Measurements from ENCODE around the gene FABP7. TPM values are rescaled to one million over a fixed set of nuclear protein-coding genes. Genes with fewer than 3 reads are reported as not detected.

FABP7 gene
- total RNA-seq (not detected in 2 replicates), polyA plus RNA-seq (not detected in 2 replicates), polyA minus RNA-seq (not detected in 2 replicates)
- not detected for total RNA-seq (2013)

- Mint-ChIP-seq H3K9me3 (ENCODE audit: insufficient read depth) (no peaks in the 10 kb centered on the region), H3K4me1 (no peaks in the 10 kb centered on the region), H3K4me3 (no peak within 1 kb of the TSS), H3K27me3 (peaks cover 10% of the 10 kb centered on the region), H3K27ac (no peak within 1 kb of the TSS)
- H3K27me3 ChIP-seq (replicated peaks in 1 of 4; ENCODE audit: control extremely low read depth in 1 of 4, control insufficient read depth in 3 of 4, insufficient read depth in 4 of 4, low read length in 3 of 4) = no peaks in the 10 kb centered on the region
- intact Hi-C loops (cut with micrococcal nuclease) = no loop called here
- TF ChIP-seq CTCF (IDR thresholded peaks at IDR 0.05) (no peak), EZH2 (IDR thresholded peaks at IDR 0.05; ENCODE audit: borderline replicate concordance, insufficient read depth, low read depth, low read length, poor library complexity, severe bottlenecking) (no peak)
- ChIA-PET CTCF (no interaction called here), POLR2A (no interaction called here)
- ATAC-seq (ENCODE audit: low read depth) (no peak), DNase-seq (no peak)
- H3K9ac ChIP-seq (ENCODE audit: low read length) = no peak within 1 kb of the TSS
- H3K9me3 ChIP-seq (ENCODE audit: control extremely low read depth in 1 of 3, control insufficient read depth in 2 of 3, insufficient read depth in 1 of 3, low read length in 2 of 3) = no peaks in the 10 kb centered on the region
- WGBS (ENCODE audit: insufficient coverage) = 78% methylated on average over 3 of the region's 3 CpGs
- no peaks in the 10 kb centered on the region for H3K79me2 ChIP-seq (ENCODE audit: control insufficient read depth, insufficient read depth, low read length)
- no peak within 1 kb of the TSS for H2AFZ ChIP-seq (ENCODE audit: insufficient read depth, low read depth, low read length, poor library complexity, severe bottlenecking)
- H3K36me3 ChIP-seq (replicated peaks in 1 of 2; ENCODE audit: control extremely low read depth in 1 of 2, control insufficient read depth in 1 of 2, extremely low read depth in 1 of 2, insufficient read depth in 2 of 2, low read length in 1 of 2) = no peaks in the 10 kb centered on the region
- H3K4me1 ChIP-seq (ENCODE audit: control insufficient read depth in 2 of 2, insufficient read depth in 2 of 2, low read length in 2 of 2) = no peaks in the 10 kb centered on the region
- no peak within 1 kb of the TSS for H3K4me3 ChIP-seq (ENCODE audit: control extremely low read depth in 1 of 5, extremely low read depth in 1 of 5, insufficient read depth in 1 of 5, low read depth in 2 of 5, low read length in 4 of 5)
- H4K20me1 ChIP-seq (ENCODE audit: control insufficient read depth, insufficient read depth, low read length, poor library complexity, severe bottlenecking) = no peaks in the 10 kb centered on the region
- H3K4me2 ChIP-seq (replicated peaks; ENCODE audit: low read depth, low read length, poor library complexity, severe bottlenecking) = no peak within 1 kb of the TSS
- no peak within 1 kb of the TSS for H3K27ac ChIP-seq (ENCODE audit: low read length in 2 of 2)
These were observed at the start of gene FABP7 for GRCh38 chr6:122779667-122780066. Gene FABP7, plus strand, starts transcription at chr6:122779716. Its CDS starts 79 bp downstream, at chr6:122779795.

GRCh38 chr6:122730334-122730733 lies 49.2 kb upstream of the FABP7 start:
- no peaks in the 10 kb centered on the region for H3K9me3 ChIP-seq (ENCODE audit: control extremely low read depth in 1 of 3, control insufficient read depth in 2 of 3, insufficient read depth in 1 of 3, low read length in 2 of 3)
- Mint-ChIP-seq H3K27ac (no peak overlapping the region), H3K9me3 (ENCODE audit: insufficient read depth) (no peaks in the 10 kb centered on the region), H3K27me3 (peaks cover 5% of the 10 kb centered on the region), H3K4me3 (no peak overlapping the region), H3K4me1 (no peaks in the 10 kb centered on the region)
- no peak overlapping the region for H3K4me2 ChIP-seq (replicated peaks; ENCODE audit: low read depth, low read length, poor library complexity, severe bottlenecking)
- CTCF ChIA-PET = interaction anchor here (0.7 to 8.8 kb wide), 9 partner anchors 9 to 588 kb away, joined by 3 to 104 read pairs (median 3); no protein-coding TSS in a partner anchor
- no peak for ATAC-seq (ENCODE audit: low read depth)
- POLR2A ChIA-PET = no interaction called here
- no peak overlapping the region for H3K4me3 ChIP-seq (ENCODE audit: control extremely low read depth in 1 of 5, extremely low read depth in 1 of 5, insufficient read depth in 1 of 5, low read depth in 2 of 5, low read length in 4 of 5)
- peaks cover 0 to 4% (median 0%) of the 10 kb centered on the region in 4 experiments for H3K27me3 ChIP-seq (replicated peaks in 1 of 4; ENCODE audit: control extremely low read depth in 1 of 4, control insufficient read depth in 3 of 4, insufficient read depth in 4 of 4, low read length in 3 of 4)
- WGBS (ENCODE audit: insufficient coverage) = 100% methylated on average over 3 of the region's 3 CpGs
- no peaks in the 10 kb centered on the region for H4K20me1 ChIP-seq (ENCODE audit: control insufficient read depth, insufficient read depth, low read length, poor library complexity, severe bottlenecking)
- intact Hi-C loops (cut with micrococcal nuclease) = loop anchor here (1.0 kb wide), 2 partner anchors 109 to 586 kb away; no protein-coding TSS in a partner anchor
- TF ChIP-seq EZH2 (IDR thresholded peaks at IDR 0.05; ENCODE audit: borderline replicate concordance, insufficient read depth, low read depth, low read length, poor library complexity, severe bottlenecking) = no peak
- no peak for TF ChIP-seq CTCF (IDR thresholded peaks at IDR 0.05)
- H3K27ac ChIP-seq (ENCODE audit: low read length in 2 of 2) = no peak overlapping the region
- no peak overlapping the region for H2AFZ ChIP-seq (ENCODE audit: insufficient read depth, low read depth, low read length, poor library complexity, severe bottlenecking)
- no peaks in the 10 kb centered on the region for H3K4me1 ChIP-seq (ENCODE audit: control insufficient read depth in 2 of 2, insufficient read depth in 2 of 2, low read length in 2 of 2)
- H3K9ac ChIP-seq (ENCODE audit: low read length) = no peak overlapping the region
- no peak for DNase-seq
- H3K79me2 ChIP-seq (ENCODE audit: control insufficient read depth, insufficient read depth, low read length) = no peaks in the 10 kb centered on the region
- H3K36me3 ChIP-seq (replicated peaks in 1 of 2; ENCODE audit: control extremely low read depth in 1 of 2, control insufficient read depth in 1 of 2, extremely low read depth in 1 of 2, insufficient read depth in 2 of 2, low read length in 1 of 2) = no peaks in the 10 kb centered on the region
